Limb (tissue), 2 donors: ENCODE results near the gene ZNF679.
"Not testable (repeated sequence)": the region's sequence is repeated elsewhere in the genome, so short reads cannot be mapped to it uniquely, and the experiment has no call there.

ENCODE experiments used
- DNase-seq, 2 donors: peaks; one replicate each; pipeline ENCODE4 v3.0.0-alpha.2; 2016; ENCODE audit errors: extremely low spot score in 2 of 2

ZNF679 gene

GRCh38 chr7:64310426-64310825 lies 82.2 kb downstream of the ZNF679 start:
- DNase-seq: no peak

GRCh38 chr7:64312826-64313225 lies 84.6 kb downstream of the ZNF679 start:
- DNase-seq: no peak

GRCh38 chr7:64313740-64314491 lies 85.6 kb downstream of the ZNF679 start, which contains the start of gene ZNF736:
Gene ZNF736 (plus strand): TSS chr7:64313961. CDS start chr7:64314151, 190 bp downstream.
- DNase-seq: peak; percentile 89 to 95

GRCh38 chr7:64314566-64314965 lies 86.3 kb downstream of the ZNF679 start:
- peak in 1 of 2 donors; percentile 32 for DNase-seq

GRCh38 chr7:64316031-64316742 lies 87.9 kb downstream of the ZNF679 start:
- DNase-seq: not testable (repeated sequence)
